ENCODE results near the gene GNPTG.

The GNPTG gene

GRCh38 chr16:1351582-1352362 lies at the start of gene GNPTG, which contains the start of gene TSR3:
TSS of gene GNPTG (plus strand) at chr16:1351931. CDS start at chr16:1351966, 35 bp downstream.
TSS of gene TSR3 (minus strand) at chr16:1351878. CDS start at chr16:1351804, 74 bp downstream.
- peak; percentile 63 for DNase-seq (ENCODE audit: low read depth)

GRCh38 chr16:1305823-1306222 lies 45.9 kb upstream of the GNPTG start:
- DNase-seq (ENCODE audit: low read depth), result no peak

GRCh38 chr16:1306334-1306733 lies 45.4 kb upstream of the GNPTG start:
- DNase-seq (ENCODE audit: low read depth), result no peak

- no peak for DNase-seq (ENCODE audit: low read depth)
Measured at GRCh38 chr16:1308036-1308976, 43.4 kb upstream of the GNPTG start.

- peak; percentile 96 for DNase-seq (ENCODE audit: low read depth)
Measured at GRCh38 chr16:1308977-1309885, 42.5 kb upstream of the GNPTG start, which contains the start of gene UBE2I. TSS of gene UBE2I (plus strand) at chr16:1309636. CDS start at chr16:1314031, 4,395 bp downstream.

- no peak for DNase-seq (ENCODE audit: low read depth)
Measured at GRCh38 chr16:1309888-1310831, 41.6 kb upstream of the GNPTG start.

GRCh38 chr16:1310832-1311200 lies 40.9 kb upstream of the GNPTG start:
- no peak for DNase-seq (ENCODE audit: low read depth)

- no peak for DNase-seq (ENCODE audit: low read depth)
Measured at GRCh38 chr16:1311212-1311737, 40.5 kb upstream of the GNPTG start.

- no peak for DNase-seq (ENCODE audit: low read depth)
Measured at GRCh38 chr16:1311738-1312466, 39.8 kb upstream of the GNPTG start.

GRCh38 chr16:1312467-1312816 lies 39.3 kb upstream of the GNPTG start:
- DNase-seq (ENCODE audit: low read depth), result no peak

GRCh38 chr16:1312903-1313302 lies 38.8 kb upstream of the GNPTG start:
- DNase-seq (ENCODE audit: low read depth), result no peak

GRCh38 chr16:1313721-1314369 lies 37.9 kb upstream of the GNPTG start:
- DNase-seq (ENCODE audit: low read depth), result no peak

GRCh38 chr16:1314399-1315068 lies 37.2 kb upstream of the GNPTG start:
- no peak for DNase-seq (ENCODE audit: low read depth)

GRCh38 chr16:1315081-1316032 lies 36.4 kb upstream of the GNPTG start:
- no peak for DNase-seq (ENCODE audit: low read depth)

- DNase-seq (ENCODE audit: low read depth), result no peak
Measured at GRCh38 chr16:1316033-1316405, 35.7 kb upstream of the GNPTG start.

GRCh38 chr16:1317479-1318267 lies 34.1 kb upstream of the GNPTG start:
- DNase-seq (ENCODE audit: low read depth), result no peak

- DNase-seq (ENCODE audit: low read depth), result no peak
Measured at GRCh38 chr16:1318268-1318545, 33.5 kb upstream of the GNPTG start.
